PC-9 (cell line): ENCODE data around the gene NRG2. TPM values are rescaled to one million over a fixed set of nuclear protein-coding genes. Genes with fewer than 3 reads are reported as not detected.

Experiments
- BruUV-seq: library from RNA; stranded (reverse); fragments of 400-500 nt; replicated peaks from 2 replicates; lab custom pipeline; 2021; lab: Mats Ljungman, UMichigan
- CTCF ChIA-PET: fragments of 300-600 bp; sonication (Branson Sonifier 250); formaldehyde crosslinking; loops from one replicate; lab custom pipeline; 2022; ENCODE audit warnings: antibody characterized with exemption; lab: Charles Lee
- POLR2A ChIA-PET: fragments of 300-600 bp; sonication (Branson Sonifier 250); formaldehyde crosslinking; loops from one replicate; lab custom pipeline; 2022; ENCODE audit warnings: antibody characterized with exemption; ENCODE audit not compliant: unreplicated experiment; lab: Charles Lee
- DNase-seq, 2 experiments: peaks; one replicate each; pipeline versions ENCODE4 v3.0.0 to v3.0.0-alpha.2; 2015 to 2022; ENCODE audit warnings: mixed read lengths in 1 of 2
- H2AFZ ChIP-seq: fragments of 200-600 bp; sonication (generic); 2 replicates; pipeline ENCODE4 v1.8.1; 2017; ENCODE audit warnings: antibody characterized with exemption
- H3F3A ChIP-seq: fragments of 200-600 bp; sonication (generic); 2 replicates; pipeline ENCODE4 v1.8.1; 2017; ENCODE audit warnings: antibody characterized with exemption, mild to moderate bottlenecking, low read depth; ENCODE audit not compliant: insufficient read depth
- H3K27ac ChIP-seq: fragments of 200-600 bp; sonication (generic); 2 replicates; pipeline ENCODE4 v1.6.1; 2016; ENCODE audit warnings: mixed run types
- H3K27me3 ChIP-seq: fragments of 200-600 bp; sonication (generic); 2 replicates; pipeline ENCODE4 v1.6.1; 2016; ENCODE audit warnings: low read depth, mixed run types; ENCODE audit not compliant: insufficient read depth
- H3K36me3 ChIP-seq: fragments of 200-600 bp; sonication (generic); 2 replicates; pipeline ENCODE4 v1.6.1; 2016; ENCODE audit warnings: low read depth, mixed run types
- H3K4me1 ChIP-seq: fragments of 200-600 bp; sonication (generic); replicated peaks from 2 replicates; pipeline ENCODE4 v1.6.1; 2016; ENCODE audit warnings: mixed run types; ENCODE audit not compliant: insufficient read depth
- H3K4me2 ChIP-seq: fragments of 200-600 bp; sonication (generic); 2 replicates; pipeline ENCODE4 v1.6.1; 2017; ENCODE audit warnings: mixed run types
- H3K4me3 ChIP-seq: fragments of 200-600 bp; sonication (generic); 2 replicates; pipeline ENCODE4 v1.6.1; 2016; ENCODE audit warnings: mixed run types
- H3K79me2 ChIP-seq: fragments of 200-600 bp; sonication (generic); 2 replicates; pipeline ENCODE4 v1.6.1; 2017; ENCODE audit warnings: low read depth, mixed run types
- H3K9me2 ChIP-seq: fragments of 200-600 bp; sonication (generic); 2 replicates; pipeline ENCODE4 v1.8.1; 2017; ENCODE audit warnings: mild to moderate bottlenecking; ENCODE audit not compliant: insufficient read depth
- H3K9me3 ChIP-seq: fragments of 200-600 bp; sonication (generic); 2 replicates; pipeline ENCODE4 v1.8.1; 2016; ENCODE audit warnings: low read depth; ENCODE audit not compliant: insufficient read depth
- H4K20me1 ChIP-seq: fragments of 200-600 bp; sonication (generic); 2 replicates; pipeline ENCODE4 v1.8.1; 2017; ENCODE audit not compliant: insufficient read depth
- CTCF ChIP-seq: fragments of 200-600 bp; sonication (generic); conservative IDR thresholded peaks from 2 replicates; pipeline ENCODE4 v1.6.1; 2017; ENCODE audit warnings: mixed run types, antibody characterized with exemption, mild to moderate bottlenecking, moderate library complexity
- EZH2 ChIP-seq: fragments of 200-600 bp; sonication (generic); IDR thresholded peaks from 2 replicates; pipeline ENCODE4 v1.8.0; 2017; ENCODE audit warnings: antibody characterized with exemption, low read depth
- intact Hi-C: fragments of 100-400 bp; cut with micrococcal nuclease; formaldehyde crosslinking; loops from one replicate; pipeline ENCODE4 v1.10.0; 2022; ENCODE audit not compliant: unreplicated experiment
- total RNA-seq: library from RNA; stranded (reverse); gene quantifications from 2 replicates; pipeline ENCODE4 v1.2.3, GENCODE V29; 2021

NRG2 gene
- total RNA-seq, 1 experiment from 2014 or later: not detected

DNA sequence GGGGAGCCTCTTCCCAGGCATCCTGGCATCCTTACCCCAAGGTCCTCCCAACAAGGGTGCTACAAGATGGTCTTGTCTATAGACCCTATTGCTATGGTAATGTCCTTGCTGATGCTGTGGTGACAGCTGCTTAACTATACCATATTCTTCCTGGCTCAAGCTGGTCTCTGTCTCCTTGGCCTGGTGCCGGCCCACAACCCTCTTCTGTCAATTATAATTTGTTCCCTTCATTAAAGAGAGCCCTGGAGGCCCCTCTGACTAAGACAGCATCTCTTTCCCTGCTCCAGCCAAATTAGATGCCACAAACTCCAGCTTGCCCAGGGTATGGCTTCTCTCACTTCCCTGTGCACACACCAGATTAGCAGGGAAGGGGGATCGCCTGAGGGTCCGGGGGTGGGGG is 160.8 kb downstream of the NRG2 start:
- no peaks in the 10 kb centered on the region for H3K36me3 ChIP-seq
- ChIA-PET POLR2A (no interaction called here), CTCF (no interaction called here)
- intact Hi-C loops: no loop called here
- no peak overlapping the region for H3K4me2 ChIP-seq
- no peaks in the 10 kb centered on the region for H4K20me1 ChIP-seq
- no peaks in the 10 kb centered on the region for H3K9me2 ChIP-seq
- BruUV-seq: no TSS peak
- peaks cover 6% of the 10 kb centered on the region; the same call in 1 of the 2 replicates for H3F3A ChIP-seq
- DNase-seq: no peak
- TF ChIP-seq CTCF: no peak
- no peak for TF ChIP-seq EZH2
- H3K4me1 ChIP-seq: peaks cover 21% of the 10 kb centered on the region
- no peak overlapping the region for H3K4me3 ChIP-seq
- no peak overlapping the region for H3K27ac ChIP-seq
- no peaks in the 10 kb centered on the region for H3K27me3 ChIP-seq
- H2AFZ ChIP-seq: no peak overlapping the region
- no peaks in the 10 kb centered on the region for H3K9me3 ChIP-seq
- no peaks in the 10 kb centered on the region for H3K79me2 ChIP-seq

DNA sequence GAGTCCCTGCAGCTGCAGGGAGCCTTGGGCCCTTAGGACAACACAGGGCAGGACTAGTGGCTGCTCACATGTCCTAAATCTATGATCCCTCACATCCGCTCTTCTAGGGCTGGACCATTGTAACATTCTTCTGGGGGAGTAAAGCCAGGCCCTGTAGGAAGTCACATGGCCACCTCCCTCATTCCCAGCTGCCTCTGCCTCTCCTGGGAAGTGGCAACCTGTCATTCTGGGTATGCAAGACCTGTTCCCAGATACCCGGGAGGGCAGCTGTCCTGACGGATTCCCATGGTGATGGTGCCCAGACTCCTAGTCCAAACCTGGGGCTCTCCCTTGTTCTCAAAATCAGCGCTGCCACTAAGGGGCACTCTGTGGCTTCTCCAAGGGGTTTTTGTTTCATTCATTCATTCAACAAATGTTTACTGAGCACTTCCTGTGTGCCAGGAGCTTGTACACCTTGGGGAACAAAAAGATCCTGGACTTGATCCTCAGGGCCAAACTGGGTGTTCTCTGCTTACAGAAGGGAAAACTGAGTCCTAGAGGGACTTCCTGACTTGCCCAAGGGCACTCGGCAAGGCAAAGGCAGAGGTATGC is 161.9 kb downstream of the NRG2 start:
- no peaks in the 10 kb centered on the region for H3K9me3 ChIP-seq
- H3K4me2 ChIP-seq: no peak overlapping the region
- TF ChIP-seq EZH2: no peak
- no peak for TF ChIP-seq CTCF
- peaks cover 14% of the 10 kb centered on the region; the same call in 1 of the 2 replicates for H3F3A ChIP-seq
- peaks cover 32% of the 10 kb centered on the region for H3K4me1 ChIP-seq
- H3K27me3 ChIP-seq: no peaks in the 10 kb centered on the region
- no peak for DNase-seq
- CTCF ChIA-PET: no interaction called here
- no peaks in the 10 kb centered on the region for H3K79me2 ChIP-seq
- no peaks in the 10 kb centered on the region for H4K20me1 ChIP-seq
- POLR2A ChIA-PET: interaction anchor here (0.6 kb wide), 1 partner anchor 1741 kb away, joined by 3 read pairs; no protein-coding TSS in a partner anchor
- no peaks in the 10 kb centered on the region for H3K36me3 ChIP-seq
- BruUV-seq: no TSS peak
- H3K27ac ChIP-seq: no peak overlapping the region
- H3K9me2 ChIP-seq: no peaks in the 10 kb centered on the region
- no peak overlapping the region for H2AFZ ChIP-seq
- H3K4me3 ChIP-seq: no peak overlapping the region
- intact Hi-C loops: no loop called here

GRCh38 chr5:139880416-139881142 is 162.5 kb downstream of the NRG2 start:
- peaks cover 33% of the 10 kb centered on the region for H3K4me1 ChIP-seq
- no peak overlapping the region for H3K4me3 ChIP-seq
- ChIA-PET POLR2A (no interaction called here), CTCF (no interaction called here)
- H3K9me3 ChIP-seq: peaks cover 4% of the 10 kb centered on the region; the same call in 1 of the 2 replicates
- no peak overlapping the region for H3K4me2 ChIP-seq
- no peaks in the 10 kb centered on the region for H3K36me3 ChIP-seq
- no peak for TF ChIP-seq CTCF
- TF ChIP-seq EZH2: no peak
- BruUV-seq: no TSS peak
- H3K27me3 ChIP-seq: no peaks in the 10 kb centered on the region
- H3K9me2 ChIP-seq: no peaks in the 10 kb centered on the region
- peaks cover 14% of the 10 kb centered on the region; the same call in 1 of the 2 replicates for H3F3A ChIP-seq
- intact Hi-C loops: no loop called here
- no peak overlapping the region for H2AFZ ChIP-seq
- H3K27ac ChIP-seq: no peak overlapping the region
- no peak for DNase-seq
- no peaks in the 10 kb centered on the region for H4K20me1 ChIP-seq
- H3K79me2 ChIP-seq: no peaks in the 10 kb centered on the region
